ENCODE measurements around the gene SLC8A3. TPM values are rescaled to one million over a fixed set of nuclear protein-coding genes. Genes with fewer than 3 reads are reported as not detected.

The SLC8A3 gene
- total and polyA plus RNA-seq, 2 of the 13 experiments (the other 11 are each of a cell fraction or from before 2014, with no cell fraction given) = 0.01 to 0.02 TPM

DNA sequence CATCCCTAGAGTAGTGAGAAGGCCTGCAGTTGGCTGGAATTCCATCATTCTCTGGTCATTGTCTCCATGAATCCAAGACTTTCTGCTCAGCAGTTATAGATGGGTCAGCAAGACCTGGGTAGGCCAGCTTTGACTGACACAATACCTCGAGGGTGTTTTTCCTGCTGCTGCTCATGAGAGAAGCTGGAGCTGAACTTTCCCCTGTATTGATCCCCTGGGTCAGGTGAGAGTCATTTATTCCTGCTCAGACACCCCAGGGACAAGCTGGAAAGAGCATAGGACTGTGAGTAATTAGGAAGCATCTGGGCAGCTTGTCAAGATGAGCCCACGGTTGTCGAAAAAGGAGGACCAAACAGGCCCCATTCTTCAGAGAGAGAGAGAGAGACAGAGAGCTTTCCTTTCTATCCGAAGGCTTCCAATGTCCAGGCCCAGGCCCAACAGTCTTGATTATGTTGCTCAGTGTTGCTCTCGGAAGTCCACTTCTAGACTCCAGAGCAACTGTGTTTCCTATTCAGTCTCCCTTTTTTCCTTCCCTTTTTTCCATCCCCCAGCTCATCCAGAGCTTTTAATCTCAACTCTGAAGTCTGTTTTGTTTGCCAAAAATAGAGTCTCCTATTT, 131.1 kb downstream of the SLC8A3 start (continued):
- 0 out of 2 replicates have a peak, but pooled peaks have one; percentile 14 for TF ChIP-seq ZFX (CRISPR knock-in tag; IDR thresholded peaks at IDR 0.05; ENCODE audit: low read depth)
- no peak for TF ChIP-seq ZNF577 (CRISPR knock-in tag; IDR thresholded peaks at IDR 0.05; ENCODE audit: borderline replicate concordance, low read depth)
- TF ChIP-seq BORCS8-MEF2B (CRISPR knock-in tag; IDR thresholded peaks at IDR 0.05) = no peak
- no peak for TF ChIP-seq PAF1 (CRISPR knock-in tag; IDR thresholded peaks at IDR 0.05)
- TF ChIP-seq ZNF292 (CRISPR knock-in tag; IDR thresholded peaks at IDR 0.05; ENCODE audit: borderline replicate concordance, low read depth) = no peak
- TF ChIP-seq SSRP1 (CRISPR knock-in tag; IDR thresholded peaks at IDR 0.05) = no peak
- no peak for TF ChIP-seq ZNF790 (CRISPR knock-in tag; IDR thresholded peaks at IDR 0.05; ENCODE audit: borderline replicate concordance)
- peak; percentile 43 for TF ChIP-seq PAXIP1 (CRISPR knock-in tag; conservative IDR thresholded peaks at IDR 0.05)
- no peak for TF ChIP-seq CREBL2 (CRISPR knock-in tag; IDR thresholded peaks at IDR 0.05; ENCODE audit: borderline replicate concordance)
- TF ChIP-seq KMT2A (CRISPR knock-in tag; IDR thresholded peaks at IDR 0.05) = no peak
- TF ChIP-seq, protein P1, sequence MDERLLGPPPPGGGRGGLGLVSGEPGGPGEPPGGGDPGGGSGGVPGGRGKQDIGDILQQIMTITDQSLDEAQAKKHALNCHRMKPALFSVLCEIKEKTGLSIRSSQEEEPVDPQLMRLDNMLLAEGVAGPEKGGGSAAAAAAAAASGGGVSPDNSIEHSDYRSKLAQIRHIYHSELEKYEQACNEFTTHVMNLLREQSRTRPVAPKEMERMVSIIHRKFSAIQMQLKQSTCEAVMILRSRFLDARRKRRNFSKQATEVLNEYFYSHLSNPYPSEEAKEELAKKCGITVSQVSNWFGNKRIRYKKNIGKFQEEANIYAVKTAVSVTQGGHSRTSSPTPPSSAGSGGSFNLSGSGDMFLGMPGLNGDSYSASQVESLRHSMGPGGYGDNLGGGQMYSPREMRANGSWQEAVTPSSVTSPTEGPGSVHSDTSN (CRISPR knock-in tag; IDR thresholded peaks at IDR 0.05) = peak; percentile 42; the same call in 1 of the 2 replicates
- TF ChIP-seq ADNP (CRISPR knock-in tag; IDR thresholded peaks at IDR 0.05) = no peak
- no peak for TF ChIP-seq HDAC6 (IDR thresholded peaks at IDR 0.05; ENCODE audit: low read depth, low read length)
- no peak for TF ChIP-seq CC2D1A (CRISPR knock-in tag; IDR thresholded peaks at IDR 0.05)
- TF ChIP-seq, protein P2, sequence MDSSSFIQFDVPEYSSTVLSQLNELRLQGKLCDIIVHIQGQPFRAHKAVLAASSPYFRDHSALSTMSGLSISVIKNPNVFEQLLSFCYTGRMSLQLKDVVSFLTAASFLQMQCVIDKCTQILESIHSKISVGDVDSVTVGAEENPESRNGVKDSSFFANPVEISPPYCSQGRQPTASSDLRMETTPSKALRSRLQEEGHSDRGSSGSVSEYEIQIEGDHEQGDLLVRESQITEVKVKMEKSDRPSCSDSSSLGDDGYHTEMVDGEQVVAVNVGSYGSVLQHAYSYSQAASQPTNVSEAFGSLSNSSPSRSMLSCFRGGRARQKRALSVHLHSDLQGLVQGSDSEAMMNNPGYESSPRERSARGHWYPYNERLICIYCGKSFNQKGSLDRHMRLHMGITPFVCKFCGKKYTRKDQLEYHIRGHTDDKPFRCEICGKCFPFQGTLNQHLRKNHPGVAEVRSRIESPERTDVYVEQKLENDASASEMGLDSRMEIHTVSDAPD (CRISPR knock-in tag; IDR thresholded peaks at IDR 0.05) = no peak
- TF ChIP-seq TFAP4 (IDR thresholded peaks at IDR 0.05; ENCODE audit: borderline replicate concordance, low read depth) = 0 out of 2 replicates have a peak, but pooled peaks have one; percentile 11
- TF ChIP-seq SCMH1 (CRISPR knock-in tag; IDR thresholded peaks at IDR 0.05; ENCODE audit: borderline replicate concordance) = no peak
- TF ChIP-seq RCOR2 (CRISPR knock-in tag; IDR thresholded peaks at IDR 0.05) = no peak
- TF ChIP-seq CEBPB (IDR thresholded peaks at IDR 0.05; ENCODE audit: borderline replicate concordance, low read depth, low read length) = no peak
